Dedifferentiated amniotic fluid mesenchymal stem cell (primary cell): Measurements from ENCODE around the gene NTRK1.

Experiments used
- DNase-seq: peaks from one replicate; pipeline ENCODE4 v3.0.0-alpha.2; 2016; ENCODE audit errors: extremely low spot score

NTRK1 gene

GRCh38 chr1:156838972-156839371 lies 21.7 kb upstream of the NTRK1 start:
- no peak for DNase-seq

DNA sequence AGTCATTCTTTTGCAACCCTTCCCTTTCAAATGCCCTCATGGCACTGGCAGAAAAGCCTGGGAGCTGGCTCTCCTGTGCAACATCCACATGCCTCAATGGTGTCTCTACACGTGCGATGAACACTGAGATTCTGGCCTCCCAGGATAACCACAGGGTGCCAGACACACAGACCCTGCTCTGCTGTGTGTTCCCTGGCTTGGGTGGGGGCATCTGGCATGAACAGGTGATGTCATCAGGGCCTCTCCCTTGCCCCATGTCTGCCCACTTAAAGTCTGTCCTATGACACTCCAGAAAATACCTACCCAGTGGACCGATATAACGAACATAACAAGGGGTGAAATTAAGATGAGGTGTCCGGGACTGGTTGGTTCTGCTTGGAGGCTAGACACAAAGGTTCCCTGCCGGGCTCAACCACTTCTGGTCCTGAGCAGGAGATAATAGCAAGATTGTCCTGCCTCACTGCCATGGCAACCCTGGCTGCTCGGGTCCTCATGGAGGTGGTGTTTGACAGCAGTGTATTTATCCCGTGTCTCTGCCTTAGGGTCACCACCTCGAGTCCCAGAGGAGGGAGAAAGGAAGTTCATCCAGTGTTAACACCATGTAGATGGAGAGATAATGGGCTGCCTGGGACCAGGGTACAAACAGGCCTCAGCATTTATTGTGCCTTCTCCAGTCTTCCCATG lies 21.1 kb upstream of the NTRK1 start:
- DNase-seq = no peak

GRCh38 chr1:156840186-156840897 lies 20.3 kb upstream of the NTRK1 start:
- no peak for DNase-seq

- DNase-seq = no peak
Measured at GRCh38 chr1:156840898-156841279, 19.8 kb upstream of the NTRK1 start.

- no peak for DNase-seq
Measured at GRCh38 chr1:156841295-156841855, 19.3 kb upstream of the NTRK1 start.

DNA sequence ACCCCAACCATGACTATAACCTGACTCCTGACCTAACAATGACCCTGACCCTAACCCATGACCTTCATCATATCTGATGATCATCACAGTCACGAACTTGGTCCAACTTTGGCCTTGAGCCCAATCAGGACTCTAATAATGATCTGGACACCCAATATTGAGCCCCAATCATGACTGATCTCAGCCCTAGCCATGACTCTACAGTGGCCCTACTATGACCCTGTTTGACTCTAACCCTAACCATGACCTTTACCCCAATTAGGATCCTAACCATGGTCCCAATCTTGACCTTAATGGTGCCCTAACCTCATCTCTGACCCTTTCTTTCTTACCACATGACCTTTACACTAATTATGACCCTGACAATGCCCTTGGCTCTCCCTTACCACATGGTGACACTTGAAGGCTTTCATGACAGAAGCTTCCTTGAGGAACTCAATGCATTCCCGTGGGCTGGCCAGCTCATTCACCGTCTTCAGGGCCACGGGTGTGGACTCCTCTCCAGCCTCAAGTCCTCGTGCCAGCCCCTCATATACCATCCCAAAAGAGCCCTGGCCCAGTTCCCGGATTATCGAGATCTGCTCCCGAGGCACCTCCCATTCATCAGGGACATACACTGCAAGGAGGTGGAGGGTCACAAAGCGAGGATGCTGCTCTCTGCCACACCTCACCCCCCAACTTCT lies 17.9 kb upstream of the NTRK1 start:
- no peak for DNase-seq

DNA sequence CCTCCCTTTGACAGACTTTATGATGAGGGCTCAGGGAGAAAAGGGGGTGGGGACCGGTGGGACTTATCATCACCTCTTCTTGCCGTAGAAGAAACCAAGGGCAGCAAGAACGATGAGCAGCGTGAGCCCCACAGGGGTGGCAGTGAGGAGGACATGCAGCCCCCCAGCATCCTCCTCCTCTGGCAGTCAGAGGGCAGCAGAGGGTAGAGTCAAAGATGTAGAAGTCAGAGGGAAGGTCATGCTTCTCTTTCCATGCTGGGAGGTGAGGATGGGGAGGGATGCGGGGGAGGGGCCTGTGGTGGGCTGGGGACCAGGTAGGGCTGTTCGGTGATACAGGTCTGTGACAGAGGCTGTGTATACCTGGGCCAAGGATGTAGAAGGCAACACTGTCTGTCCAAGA lies 16.6 kb upstream of the NTRK1 start:
- DNase-seq = no peak

DNA sequence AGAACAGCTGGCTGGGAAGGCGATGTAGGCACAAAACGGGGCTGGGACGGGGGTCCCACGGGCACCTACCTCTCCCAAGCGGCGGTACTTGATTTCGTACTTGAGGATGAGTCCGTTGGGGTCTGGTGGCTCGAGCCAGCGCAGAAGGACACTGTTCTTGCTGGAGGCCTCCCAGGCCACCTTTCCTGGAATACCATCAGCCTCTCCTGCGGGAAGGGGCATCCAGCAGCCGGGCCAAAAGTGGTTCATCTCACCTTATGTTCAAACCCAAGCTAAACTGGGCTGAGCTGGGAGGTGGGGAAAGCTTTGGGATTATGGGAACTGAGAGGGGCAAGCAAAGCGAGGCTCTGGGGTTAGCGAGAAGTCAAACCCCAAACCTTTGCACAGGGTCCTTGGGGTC lies 16.0 kb upstream of the NTRK1 start:
- no peak for DNase-seq

- no peak for DNase-seq
Measured at GRCh38 chr1:156845055-156845952, 15.4 kb upstream of the NTRK1 start.

DNA sequence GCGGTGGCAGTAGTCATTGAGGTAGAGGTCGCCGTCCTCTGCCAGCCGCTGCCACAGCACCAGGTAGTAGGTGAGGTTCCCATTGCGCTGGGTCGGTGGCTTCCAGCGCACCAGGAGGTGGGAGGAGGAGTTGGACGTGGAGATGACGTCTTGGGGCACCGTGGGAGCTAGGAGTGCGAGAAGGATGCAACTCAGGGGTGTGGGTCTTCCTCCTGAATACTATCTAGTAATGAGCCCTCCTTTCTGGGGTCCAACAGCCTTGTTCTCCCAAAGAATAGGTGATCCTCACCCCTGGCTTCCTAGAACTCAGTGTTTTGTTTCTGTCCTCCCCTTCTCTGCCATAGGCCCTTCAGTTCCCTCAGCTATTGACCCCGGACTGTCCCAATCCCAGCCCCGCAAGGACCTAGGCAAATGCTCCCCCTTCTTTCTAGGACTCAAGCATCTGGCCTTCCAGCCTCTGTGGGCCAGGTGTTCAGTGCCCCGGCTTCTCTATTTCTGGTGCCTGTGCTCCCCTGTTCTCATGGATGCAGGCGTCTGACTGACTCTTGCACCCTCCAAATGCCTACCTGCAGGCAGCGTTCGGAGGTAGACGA lies 14.6 kb upstream of the NTRK1 start:
- DNase-seq = no peak

GRCh38 chr1:156846643-156847042 lies 14.0 kb upstream of the NTRK1 start:
- no peak for DNase-seq

DNA sequence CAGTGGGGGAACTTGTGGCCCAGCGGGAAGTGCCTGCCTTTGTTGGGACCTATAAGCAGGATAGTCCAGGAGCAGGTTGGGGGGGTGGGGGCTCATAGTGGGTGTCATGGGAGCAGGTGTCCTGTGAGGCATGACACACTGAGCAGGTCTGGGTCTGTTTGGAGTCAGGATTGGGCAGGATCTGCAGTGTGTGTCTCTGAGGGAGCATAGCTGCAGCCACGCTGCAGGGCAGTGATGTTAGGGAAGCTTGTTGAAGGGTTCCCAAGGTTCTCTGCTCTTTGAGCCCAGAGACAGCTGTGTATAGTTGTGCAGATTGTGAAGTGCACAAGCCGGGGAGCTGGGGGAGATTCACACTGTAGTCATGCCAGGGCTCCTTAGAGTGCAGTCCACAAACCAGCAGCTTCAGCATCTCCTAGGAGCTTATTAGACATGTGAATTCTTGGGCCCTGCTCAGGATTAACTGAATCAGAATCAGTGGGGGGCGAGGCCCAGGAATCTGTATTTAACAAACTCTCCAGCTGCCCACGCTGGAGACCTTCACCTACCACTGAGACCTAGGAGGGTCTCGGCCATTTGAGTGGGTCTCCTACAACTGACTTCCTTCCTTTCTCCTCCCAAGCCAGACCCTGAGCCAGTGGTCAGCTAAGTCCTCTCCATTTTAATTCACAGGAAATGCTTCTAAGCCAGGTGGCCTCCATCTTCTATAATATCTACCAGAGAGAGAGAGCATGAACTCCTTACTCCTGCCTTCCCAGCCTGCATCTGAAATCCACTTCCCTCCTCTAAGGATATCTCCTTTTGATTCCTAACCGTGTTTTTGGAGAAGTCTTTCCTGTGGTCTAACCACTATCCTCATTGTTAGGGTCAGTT lies 12.8 kb upstream of the NTRK1 start:
- DNase-seq = no peak

DNA sequence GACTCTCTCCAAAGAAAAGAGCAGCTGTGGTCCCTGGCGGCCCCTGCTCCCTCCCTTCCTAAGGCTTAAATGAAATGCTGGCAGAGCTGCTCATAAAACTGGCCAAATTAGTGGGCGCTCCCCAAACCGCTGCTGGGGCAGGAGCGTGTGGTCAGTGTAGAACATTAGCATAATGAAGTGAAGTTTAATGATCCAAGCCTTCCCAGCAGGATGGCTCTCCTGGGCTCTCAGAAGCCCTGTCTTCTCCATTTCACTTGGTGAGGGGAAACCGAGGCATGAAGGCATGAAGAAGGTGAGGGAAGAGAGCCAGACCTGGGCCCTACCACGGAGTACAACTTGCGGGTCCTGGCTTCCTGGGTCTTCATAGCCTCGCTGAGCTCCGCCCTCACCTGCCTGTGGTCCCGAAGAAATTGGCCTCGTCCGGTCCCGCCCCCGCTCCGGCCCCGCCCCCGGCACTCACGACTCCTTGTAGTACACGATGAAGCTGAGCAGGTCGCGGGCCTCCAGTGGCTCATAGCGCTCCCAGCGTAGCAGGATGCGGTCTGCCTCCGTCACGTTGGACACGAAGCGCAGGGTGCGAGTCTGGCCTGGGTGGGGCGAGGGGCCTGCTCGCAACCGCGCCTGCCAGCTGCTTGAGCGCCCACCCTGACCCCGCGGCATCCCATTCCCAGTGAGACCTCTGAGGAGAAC lies 12.1 kb upstream of the NTRK1 start:
- no peak for DNase-seq

DNA sequence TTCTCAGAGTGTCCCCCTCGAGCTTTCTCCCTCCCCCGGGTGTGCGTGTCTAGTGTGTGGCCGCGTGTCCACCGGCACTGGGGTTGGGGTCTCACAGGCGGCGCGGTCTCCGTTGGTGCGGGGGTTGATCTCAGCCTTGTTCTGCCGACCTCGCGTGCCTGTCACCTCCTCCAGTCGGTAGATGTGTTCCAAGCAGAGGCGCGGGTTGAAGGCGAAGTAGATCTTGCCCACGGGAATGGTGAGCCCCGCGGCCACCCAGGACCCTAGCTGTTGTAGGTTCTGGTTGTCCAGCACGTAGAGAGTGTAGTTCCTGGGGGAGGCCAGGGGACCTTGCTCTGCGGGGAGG lies 11.5 kb upstream of the NTRK1 start:
- DNase-seq = no peak

DNA sequence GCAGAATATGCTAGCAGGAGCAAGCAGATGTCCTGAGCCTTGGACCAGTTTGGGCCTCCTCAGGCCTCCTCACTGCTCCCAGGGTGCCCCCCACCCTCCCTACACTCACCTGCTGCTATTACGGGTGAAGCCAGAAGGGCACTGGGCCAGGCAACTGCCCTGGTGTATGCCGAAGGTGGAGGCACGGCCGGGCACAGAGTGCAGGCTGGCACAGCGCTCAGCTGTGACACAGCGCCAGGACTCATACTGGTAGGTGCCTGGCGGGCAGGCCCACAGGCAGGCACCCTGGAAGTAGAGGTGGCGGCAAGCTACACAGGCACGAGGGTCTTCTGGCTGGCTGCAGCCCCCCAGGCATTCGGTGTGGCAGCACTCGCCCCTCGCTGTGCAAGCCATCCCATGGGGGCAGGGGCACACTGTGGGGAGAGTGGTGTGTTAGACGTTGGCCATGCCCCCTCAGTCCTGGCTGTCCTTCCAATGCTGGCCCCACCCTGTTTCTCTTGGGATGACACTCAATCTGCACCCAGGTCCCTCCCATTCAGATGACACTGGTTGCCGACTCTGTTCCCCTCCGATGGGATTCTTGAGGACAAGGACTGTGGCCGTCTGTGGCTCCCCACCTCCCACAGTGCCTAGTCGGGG lies 8.8 kb upstream of the NTRK1 start:
- no peak for DNase-seq

GRCh38 chr1:156852418-156852874 lies 8.2 kb upstream of the NTRK1 start:
- no peak for DNase-seq

- no peak for DNase-seq
Measured at GRCh38 chr1:156853761-156854160, 6.9 kb upstream of the NTRK1 start.

DNA sequence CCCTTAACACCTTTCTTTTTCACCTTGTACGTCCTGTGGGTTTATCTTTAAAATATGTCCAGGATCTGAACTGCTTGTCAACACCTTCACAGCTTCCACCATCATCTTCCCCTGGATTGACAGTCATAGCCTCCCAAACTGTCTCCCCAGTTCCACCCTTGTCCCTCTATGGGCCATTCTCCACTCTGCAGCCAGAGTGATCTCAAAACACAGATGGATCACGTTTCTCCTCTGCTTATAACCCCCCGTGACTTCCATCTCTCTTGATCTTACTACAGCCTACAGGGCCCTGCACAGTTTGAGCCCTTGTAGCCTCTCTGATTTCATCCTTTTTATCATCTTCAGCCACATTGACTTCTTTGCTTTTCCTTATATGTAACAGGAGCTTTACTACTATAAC lies 6.0 kb upstream of the NTRK1 start:
- DNase-seq = no peak

GRCh38 chr1:156856282-156856785 lies 4.3 kb upstream of the NTRK1 start:
- DNase-seq = no peak
